ENCODE results near the gene ASTL. TPM values are rescaled to one million over a fixed set of nuclear protein-coding genes. Genes with fewer than 3 reads are reported as not detected.
A peak's percentile ranks its signal among the peaks of the same experiment; 100 is the strongest.

ASTL gene
- polyA plus RNA-seq, 2 donors = 0.26 to 0.32 TPM

DNA sequence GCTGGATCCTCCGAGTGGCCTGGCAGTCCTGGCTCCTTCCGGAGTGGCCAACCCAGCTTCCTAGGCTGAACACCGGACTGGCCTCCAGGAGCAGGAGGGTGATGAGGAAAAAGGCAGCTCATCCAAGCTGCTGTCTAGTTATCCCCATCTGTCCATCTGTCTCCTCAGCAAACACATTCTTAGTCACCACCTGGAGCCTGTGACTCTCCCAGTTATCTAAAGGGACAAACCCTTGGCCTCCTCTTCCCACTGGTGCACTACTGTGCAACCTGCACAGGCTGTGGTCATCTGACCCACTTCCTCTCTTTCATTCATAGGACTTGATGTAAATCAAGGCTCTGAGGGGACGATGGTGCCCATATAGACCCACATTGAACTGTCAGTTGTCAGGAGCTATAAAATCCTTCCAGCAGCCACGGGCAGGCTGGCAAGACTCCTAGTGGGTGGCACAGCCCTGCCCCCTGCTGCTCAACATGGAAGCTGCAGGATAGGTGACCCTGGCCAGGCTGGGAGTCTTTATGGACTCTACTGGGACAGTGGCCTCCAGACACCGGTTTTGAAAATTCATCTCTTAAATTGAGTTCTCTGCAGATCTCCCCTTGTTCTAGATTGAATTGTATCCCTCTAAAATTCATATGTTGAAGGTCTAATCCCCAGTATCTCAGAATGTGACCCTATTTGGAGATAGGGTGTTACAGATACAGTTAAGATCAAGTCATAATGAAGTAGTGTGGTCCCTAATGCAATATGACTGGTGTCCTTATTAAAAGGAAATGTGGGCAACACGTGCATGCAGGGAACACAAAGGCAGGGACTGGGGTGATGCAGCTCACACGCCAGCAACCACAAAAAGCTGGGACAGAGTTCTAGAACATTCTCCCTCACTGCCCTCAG is 36.2 kb upstream of the ASTL start:
- WGBS, 2 donors = 51 to 52% methylated on average over 8 of the region's 8 CpGs
- Histone ChIP-seq H3K36me3 (ENCODE audit: control insufficient read depth in 2 of 2, insufficient read depth in 2 of 2, low read length in 1 of 2) (no peaks in the 10 kb centered on the region), H3K4me1 (ENCODE audit: control insufficient read depth in 2 of 2, insufficient read depth in 2 of 2, low read length in 1 of 2) (no peaks in the 10 kb centered on the region), H3K9me3 (ENCODE audit: control insufficient read depth in 2 of 2, insufficient read depth in 1 of 2, low read depth in 1 of 2, low read length in 1 of 2) (no peaks in the 10 kb centered on the region), H3K4me3 (ENCODE audit: low read depth in 1 of 2, low read length in 2 of 2) (no peak overlapping the region), H3K27me3 (ENCODE audit: control insufficient read depth in 1 of 2, insufficient read depth in 2 of 2, low read length in 2 of 2) (no peaks in the 10 kb centered on the region), H3K27ac (ENCODE audit: low read depth in 2 of 2, low read length in 1 of 2) (no peak overlapping the region)

DNA sequence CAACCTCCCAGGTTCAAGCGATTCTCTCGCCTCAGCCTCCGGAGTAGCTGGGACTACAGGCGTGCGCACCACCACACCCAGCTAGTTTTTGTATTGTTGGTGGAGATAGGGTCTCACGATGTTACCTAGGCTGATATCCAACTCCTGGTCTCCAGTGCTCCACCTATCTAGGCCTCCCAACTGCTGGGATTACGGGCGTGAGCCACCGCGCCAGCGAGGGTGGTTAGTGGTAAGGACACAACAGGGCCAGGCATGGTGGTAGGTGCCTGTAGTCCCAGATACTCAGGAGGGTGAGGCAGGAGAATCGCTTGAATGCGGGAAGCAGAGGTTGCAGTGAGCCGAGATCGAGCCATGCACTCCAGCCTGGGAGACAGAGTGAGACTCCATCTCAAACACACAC is 33.5 kb upstream of the ASTL start:
- H3K27me3 ChIP-seq (ENCODE audit: control insufficient read depth in 1 of 2, insufficient read depth in 2 of 2, low read length in 2 of 2) = no peaks in the 10 kb centered on the region
- H3K36me3 ChIP-seq (ENCODE audit: control insufficient read depth in 2 of 2, insufficient read depth in 2 of 2, low read length in 1 of 2) = no peaks in the 10 kb centered on the region
- WGBS, 2 donors = 90 to 95% methylated on average over 15 of the region's 15 CpGs
- no peaks in the 10 kb centered on the region for H3K4me1 ChIP-seq (ENCODE audit: control insufficient read depth in 2 of 2, insufficient read depth in 2 of 2, low read length in 1 of 2)
- H3K9me3 ChIP-seq (ENCODE audit: control insufficient read depth in 2 of 2, insufficient read depth in 1 of 2, low read depth in 1 of 2, low read length in 1 of 2) = no peaks in the 10 kb centered on the region
- H3K4me3 ChIP-seq (ENCODE audit: low read depth in 1 of 2, low read length in 2 of 2) = no peak overlapping the region
- H3K27ac ChIP-seq (ENCODE audit: low read depth in 2 of 2, low read length in 1 of 2) = no peak overlapping the region

GRCh38 chr2:96170626-96171025 is 32.3 kb upstream of the ASTL start:
- Histone ChIP-seq H3K27ac (ENCODE audit: low read depth in 2 of 2, low read length in 1 of 2) (no peak overlapping the region), H3K4me1 (ENCODE audit: control insufficient read depth in 2 of 2, insufficient read depth in 2 of 2, low read length in 1 of 2) (no peaks in the 10 kb centered on the region), H3K27me3 (ENCODE audit: control insufficient read depth in 1 of 2, insufficient read depth in 2 of 2, low read length in 2 of 2) (no peaks in the 10 kb centered on the region), H3K9me3 (ENCODE audit: control insufficient read depth in 2 of 2, insufficient read depth in 1 of 2, low read depth in 1 of 2, low read length in 1 of 2) (no peaks in the 10 kb centered on the region), H3K4me3 (ENCODE audit: low read depth in 1 of 2, low read length in 2 of 2) (no peak overlapping the region), H3K36me3 (ENCODE audit: control insufficient read depth in 2 of 2, insufficient read depth in 2 of 2, low read length in 1 of 2) (no peaks in the 10 kb centered on the region)
- 94 to 96% methylated on average over 3 of the region's 3 CpGs for WGBS, 2 donors

DNA sequence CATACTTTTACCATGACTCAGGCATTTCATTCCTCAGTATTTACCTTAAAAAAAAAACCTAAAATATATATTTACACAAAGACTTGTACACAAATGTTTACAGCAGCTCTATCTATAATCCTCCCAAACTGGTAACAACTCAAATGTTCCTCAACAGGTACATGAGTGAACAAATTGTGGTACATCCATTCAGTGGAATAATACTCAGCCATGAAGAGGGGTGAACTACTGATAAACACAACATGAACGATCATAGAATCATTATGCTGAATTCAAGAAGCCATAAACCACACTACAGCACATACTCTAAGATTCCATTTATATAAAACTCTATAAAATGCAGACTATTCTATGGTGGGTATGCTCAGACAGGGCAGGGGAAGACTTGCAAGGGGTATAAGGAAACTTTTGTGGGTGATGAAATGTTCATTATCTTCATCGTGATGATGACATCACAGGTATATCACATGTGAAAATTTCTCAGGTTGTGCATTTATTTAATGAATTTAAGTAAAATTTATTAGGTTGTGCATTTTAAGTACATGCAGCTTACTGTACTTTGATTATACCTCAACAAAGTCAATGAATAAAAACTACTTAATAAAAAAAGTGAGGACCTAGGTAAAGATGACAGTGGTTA is 31.7 kb upstream of the ASTL start:
- 90% methylated on average over 2 of the region's 2 CpGs for WGBS, 2 donors
- Histone ChIP-seq H3K4me3 (ENCODE audit: low read depth in 1 of 2, low read length in 2 of 2) (no peak overlapping the region), H3K27me3 (ENCODE audit: control insufficient read depth in 1 of 2, insufficient read depth in 2 of 2, low read length in 2 of 2) (no peaks in the 10 kb centered on the region), H3K9me3 (ENCODE audit: control insufficient read depth in 2 of 2, insufficient read depth in 1 of 2, low read depth in 1 of 2, low read length in 1 of 2) (no peaks in the 10 kb centered on the region), H3K36me3 (ENCODE audit: control insufficient read depth in 2 of 2, insufficient read depth in 2 of 2, low read length in 1 of 2) (no peaks in the 10 kb centered on the region), H3K27ac (ENCODE audit: low read depth in 2 of 2, low read length in 1 of 2) (no peak overlapping the region), H3K4me1 (ENCODE audit: control insufficient read depth in 2 of 2, insufficient read depth in 2 of 2, low read length in 1 of 2) (no peaks in the 10 kb centered on the region)

GRCh38 chr2:96167407-96168013 is 29.2 kb upstream of the ASTL start:
- H3K4me3 ChIP-seq (ENCODE audit: low read depth in 1 of 2, low read length in 2 of 2) = no peak overlapping the region
- no peaks in the 10 kb centered on the region for H3K36me3 ChIP-seq (ENCODE audit: control insufficient read depth in 2 of 2, insufficient read depth in 2 of 2, low read length in 1 of 2)
- no peaks in the 10 kb centered on the region for H3K27me3 ChIP-seq (ENCODE audit: control insufficient read depth in 1 of 2, insufficient read depth in 2 of 2, low read length in 2 of 2)
- no peaks in the 10 kb centered on the region for H3K4me1 ChIP-seq (ENCODE audit: control insufficient read depth in 2 of 2, insufficient read depth in 2 of 2, low read length in 1 of 2)
- 49 to 69% methylated on average over 6 of the region's 6 CpGs for WGBS, 2 donors
- no peak overlapping the region for H3K27ac ChIP-seq (ENCODE audit: low read depth in 2 of 2, low read length in 1 of 2)
- no peaks in the 10 kb centered on the region for H3K9me3 ChIP-seq (ENCODE audit: control insufficient read depth in 2 of 2, insufficient read depth in 1 of 2, low read depth in 1 of 2, low read length in 1 of 2)

DNA sequence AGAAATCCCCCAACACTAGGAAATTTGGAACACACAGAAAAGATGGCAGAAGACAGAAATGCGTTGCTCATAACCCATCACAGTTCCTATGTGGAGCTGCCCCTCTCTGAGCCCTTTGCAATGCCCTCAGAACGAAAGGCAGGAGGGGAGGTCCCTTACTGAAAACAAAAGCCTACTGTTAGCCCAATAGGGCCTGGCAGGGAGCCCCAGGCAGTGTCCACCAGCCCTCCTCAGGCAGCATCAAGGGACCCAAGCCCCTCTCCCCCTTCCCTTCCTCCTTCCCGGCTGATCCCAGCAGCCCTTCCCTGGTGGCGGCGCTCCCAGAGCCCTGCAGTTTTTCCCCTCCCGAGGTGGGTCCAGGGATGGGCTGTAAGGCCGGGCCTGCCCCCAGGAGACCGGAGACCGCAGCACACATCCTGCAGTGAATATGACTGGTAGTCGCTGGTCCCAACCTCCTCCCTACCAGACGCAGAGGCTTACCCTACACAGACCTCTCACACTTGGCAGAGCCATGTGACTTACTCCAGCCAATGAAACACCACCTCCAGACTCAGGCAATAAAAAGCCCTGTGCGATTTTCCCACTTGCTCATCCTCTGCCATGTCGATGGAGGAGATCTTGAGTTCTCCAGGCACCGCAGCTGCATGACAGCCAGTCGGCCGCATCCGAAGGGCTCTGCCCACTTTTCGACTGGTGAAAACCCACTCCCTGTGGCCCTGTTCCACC is 26.3 kb upstream of the ASTL start:
- WGBS, 2 donors = 74 to 79% methylated on average over 18 of the region's 18 CpGs
- no peaks in the 10 kb centered on the region for H3K4me1 ChIP-seq (ENCODE audit: control insufficient read depth in 2 of 2, insufficient read depth in 2 of 2, low read length in 1 of 2)
- peak overlapping the region; percentile 8 to 14 for H3K27ac ChIP-seq (ENCODE audit: low read depth in 2 of 2, low read length in 1 of 2)
- H3K4me3 ChIP-seq (ENCODE audit: low read depth in 1 of 2, low read length in 2 of 2) = no peak overlapping the region
- H3K27me3 ChIP-seq (ENCODE audit: control insufficient read depth in 1 of 2, insufficient read depth in 2 of 2, low read length in 2 of 2) = no peaks in the 10 kb centered on the region
- H3K36me3 ChIP-seq (ENCODE audit: control insufficient read depth in 2 of 2, insufficient read depth in 2 of 2, low read length in 1 of 2) = no peaks in the 10 kb centered on the region
- no peaks in the 10 kb centered on the region for H3K9me3 ChIP-seq (ENCODE audit: control insufficient read depth in 2 of 2, insufficient read depth in 1 of 2, low read depth in 1 of 2, low read length in 1 of 2)

DNA sequence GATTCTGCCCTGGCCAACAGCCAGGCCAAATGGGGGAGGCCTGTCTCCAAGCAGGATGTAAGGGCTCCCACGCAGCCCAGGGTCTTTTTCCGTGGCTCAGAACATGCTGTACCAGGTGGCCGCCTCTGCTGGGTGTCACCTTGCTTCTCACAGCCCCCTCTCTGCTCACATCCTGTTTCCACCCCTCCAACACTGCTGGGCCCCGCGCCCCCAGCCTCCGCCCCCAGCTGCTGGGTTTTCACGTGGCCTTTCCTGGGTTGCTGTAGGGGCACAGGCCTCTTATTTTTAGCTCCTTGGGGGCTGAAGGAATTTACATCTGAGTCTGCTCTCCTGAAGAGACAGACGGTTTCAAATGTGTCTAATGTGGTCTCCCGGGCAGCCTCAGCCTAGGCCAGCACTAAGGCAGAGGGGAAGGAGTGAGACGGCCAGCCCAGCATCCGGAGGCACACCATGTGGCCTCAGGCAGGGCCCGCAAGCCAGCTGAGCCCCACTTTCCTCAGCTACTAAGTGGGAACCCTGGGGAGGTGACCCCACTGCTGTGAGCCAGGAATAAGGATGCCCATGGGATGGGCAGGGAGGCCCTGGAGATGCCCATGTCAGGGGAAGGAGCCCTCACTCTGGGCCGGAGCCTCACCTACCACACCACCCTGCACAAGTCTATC is 25.6 kb upstream of the ASTL start:
- Histone ChIP-seq H3K4me3 (ENCODE audit: low read depth in 1 of 2, low read length in 2 of 2) (no peak overlapping the region), H3K27me3 (ENCODE audit: control insufficient read depth in 1 of 2, insufficient read depth in 2 of 2, low read length in 2 of 2) (no peaks in the 10 kb centered on the region), H3K4me1 (ENCODE audit: control insufficient read depth in 2 of 2, insufficient read depth in 2 of 2, low read length in 1 of 2) (no peaks in the 10 kb centered on the region), H3K36me3 (ENCODE audit: control insufficient read depth in 2 of 2, insufficient read depth in 2 of 2, low read length in 1 of 2) (no peaks in the 10 kb centered on the region), H3K27ac (ENCODE audit: low read depth in 2 of 2, low read length in 1 of 2) (peak overlapping the region; percentile 8 to 32), H3K9me3 (ENCODE audit: control insufficient read depth in 2 of 2, insufficient read depth in 1 of 2, low read depth in 1 of 2, low read length in 1 of 2) (no peaks in the 10 kb centered on the region)
- WGBS, 2 donors = 62 to 68% methylated on average over 13 of the region's 13 CpGs

DNA sequence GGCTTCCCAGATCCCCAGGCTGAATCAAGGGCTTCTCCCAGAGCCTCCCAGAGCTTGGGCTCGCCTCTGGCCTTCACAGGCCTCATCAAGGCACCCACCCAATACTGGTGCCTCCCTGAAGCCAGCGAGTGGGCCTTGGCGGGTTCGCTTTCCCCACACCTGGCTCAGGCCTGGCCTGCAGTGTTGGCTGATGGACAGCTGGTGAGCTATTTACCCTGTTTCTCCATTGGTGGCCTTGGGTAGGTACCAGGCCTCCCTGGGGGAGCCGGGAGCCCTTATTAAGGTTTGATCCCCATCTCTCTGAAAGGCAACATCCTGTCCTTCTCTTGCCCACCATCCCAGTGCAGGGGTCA is 25.1 kb upstream of the ASTL start:
- 88% methylated on average over 5 of the region's 5 CpGs for WGBS, 2 donors
- peak overlapping the region in 1 of 2 donors; percentile 32 for H3K27ac ChIP-seq (ENCODE audit: low read depth in 2 of 2, low read length in 1 of 2)

DNA sequence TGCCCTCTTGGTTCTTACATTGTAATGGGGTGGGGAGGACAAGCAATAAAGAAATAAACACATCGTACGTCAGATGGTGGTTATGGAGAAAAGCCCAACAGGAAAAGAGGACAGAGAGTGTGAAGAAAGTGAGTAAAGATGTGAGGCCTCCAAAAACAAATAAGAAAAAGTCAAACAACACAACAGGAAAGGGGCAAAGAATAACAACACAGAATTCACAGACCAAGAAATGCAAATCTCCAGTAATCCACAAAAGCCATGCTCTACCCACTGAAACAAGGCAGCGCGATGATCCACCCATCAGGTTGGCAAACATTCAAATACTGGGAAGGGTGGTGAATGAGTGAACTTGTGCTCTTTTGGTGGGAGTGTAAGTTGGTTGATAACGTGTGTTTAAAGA is 23.6 kb upstream of the ASTL start:
- WGBS, 2 donors = 40% methylated on average over 5 of the region's 5 CpGs
- H3K4me3 ChIP-seq (ENCODE audit: low read depth in 1 of 2, low read length in 2 of 2) = no peak overlapping the region
- H3K27ac ChIP-seq (ENCODE audit: low read depth in 2 of 2, low read length in 1 of 2) = no peak overlapping the region
- no peaks in the 10 kb centered on the region for H3K9me3 ChIP-seq (ENCODE audit: control insufficient read depth in 2 of 2, insufficient read depth in 1 of 2, low read depth in 1 of 2, low read length in 1 of 2)
- no peaks in the 10 kb centered on the region for H3K27me3 ChIP-seq (ENCODE audit: control insufficient read depth in 1 of 2, insufficient read depth in 2 of 2, low read length in 2 of 2)
- H3K36me3 ChIP-seq (ENCODE audit: control insufficient read depth in 2 of 2, insufficient read depth in 2 of 2, low read length in 1 of 2) = no peaks in the 10 kb centered on the region
- peaks cover 0 to 5% of the 10 kb centered on the region in 2 donors for H3K4me1 ChIP-seq (ENCODE audit: control insufficient read depth in 2 of 2, insufficient read depth in 2 of 2, low read length in 1 of 2)

More for the DNA sequence above, 25.1 kb upstream of the ASTL start:
- no peak overlapping the region for H3K4me3 ChIP-seq (ENCODE audit: low read depth in 1 of 2, low read length in 2 of 2)
- no peaks in the 10 kb centered on the region for H3K27me3 ChIP-seq (ENCODE audit: control insufficient read depth in 1 of 2, insufficient read depth in 2 of 2, low read length in 2 of 2)
- H3K4me1 ChIP-seq (ENCODE audit: control insufficient read depth in 2 of 2, insufficient read depth in 2 of 2, low read length in 1 of 2) = no peaks in the 10 kb centered on the region
- no peaks in the 10 kb centered on the region for H3K9me3 ChIP-seq (ENCODE audit: control insufficient read depth in 2 of 2, insufficient read depth in 1 of 2, low read depth in 1 of 2, low read length in 1 of 2)
- H3K36me3 ChIP-seq (ENCODE audit: control insufficient read depth in 2 of 2, insufficient read depth in 2 of 2, low read length in 1 of 2) = no peaks in the 10 kb centered on the region
